Activated CD4-positive, alpha-beta T cell treated with anti-CD3 and anti-CD28 coated beads, Interleukin-2, amount 10 ng/mL, durations not matched to agents 24 days and 14 days (primary cell): Measurements from ENCODE around the gene ADIPOR2. TPM values are rescaled to one million over a fixed set of nuclear protein-coding genes. Genes with fewer than 3 reads are reported as not detected.
"Not testable (repeated sequence)": the region's sequence is repeated elsewhere in the genome, so short reads cannot be mapped to it uniquely, and the experiment has no call there.

Experiments used
- DNase-seq: peaks from one replicate; pipeline ENCODE4 v3.0.0; 2022
- H3K27ac Mint-ChIP-seq: one replicate; pipeline ENCODE4 v1.8.0; 2022; ENCODE audit warnings: mild to moderate bottlenecking, mixed read lengths
- H3K27me3 Mint-ChIP-seq: one replicate; pipeline ENCODE4 v1.8.0; 2022; ENCODE audit warnings: mixed read lengths
- H3K36me3 Mint-ChIP-seq: one replicate; pipeline ENCODE4 v1.8.0; 2022; ENCODE audit warnings: low read depth, mild to moderate bottlenecking, mixed read lengths
- H3K4me1 Mint-ChIP-seq: one replicate; pipeline ENCODE4 v1.8.0; 2021; ENCODE audit warnings: mixed read lengths
- H3K4me3 Mint-ChIP-seq: one replicate; pipeline ENCODE4 v1.8.0; 2022; ENCODE audit warnings: mild to moderate bottlenecking, moderate library complexity, mixed read lengths
- H3K9me3 Mint-ChIP-seq: one replicate; pipeline ENCODE4 v1.8.0; 2021; ENCODE audit warnings: mixed read lengths
- intact Hi-C: fragments of 100-400 bp; cut with micrococcal nuclease; formaldehyde crosslinking; loops from one replicate; pipeline ENCODE4 v1.15.1; 2023
- total RNA-seq: library from RNA; stranded (reverse); gene quantifications from 2 replicates; pipeline ENCODE4 v1.2.3, GENCODE V29; 2022

Gene ADIPOR2
- total RNA-seq, 1 donor from 2014 or later = 68.7 TPM

GRCh38 chr12:1703771-1704722 lies 13.2 kb downstream of the ADIPOR2 start:
- peaks cover 26% of the 10 kb centered on the region for H3K4me1 Mint-ChIP-seq
- DNase-seq = no peak
- intact Hi-C loops = no loop called here
- H3K9me3 Mint-ChIP-seq = no peaks in the 10 kb centered on the region
- no peak overlapping the region for H3K4me3 Mint-ChIP-seq
- no peaks in the 10 kb centered on the region for H3K27me3 Mint-ChIP-seq
- H3K27ac Mint-ChIP-seq = no peak overlapping the region
- H3K36me3 Mint-ChIP-seq = peaks cover 18% of the 10 kb centered on the region

GRCh38 chr12:1705774-1706631 lies 15.1 kb downstream of the ADIPOR2 start:
- DNase-seq = no peak
- H3K9me3 Mint-ChIP-seq = no peaks in the 10 kb centered on the region
- peaks cover 18% of the 10 kb centered on the region for H3K36me3 Mint-ChIP-seq
- no peak overlapping the region for H3K27ac Mint-ChIP-seq
- H3K27me3 Mint-ChIP-seq = no peaks in the 10 kb centered on the region
- peaks cover 26% of the 10 kb centered on the region for H3K4me1 Mint-ChIP-seq
- intact Hi-C loops = no loop called here
- no peak overlapping the region for H3K4me3 Mint-ChIP-seq

GRCh38 chr12:1706632-1706980 lies 15.7 kb downstream of the ADIPOR2 start:
- H3K27ac Mint-ChIP-seq = no peak overlapping the region
- H3K4me1 Mint-ChIP-seq = peaks cover 29% of the 10 kb centered on the region
- DNase-seq = peak; percentile 54

GRCh38 chr12:1707051-1707450 lies 16.2 kb downstream of the ADIPOR2 start:
- H3K36me3 Mint-ChIP-seq = peaks cover 23% of the 10 kb centered on the region

More at GRCh38 chr12:1706632-1706980, 15.7 kb downstream of the ADIPOR2 start:
- Mint-ChIP-seq H3K27me3 (no peaks in the 10 kb centered on the region), H3K4me3 (no peak overlapping the region), H3K9me3 (no peaks in the 10 kb centered on the region), H3K36me3 (peaks cover 22% of the 10 kb centered on the region)
- intact Hi-C loops = no loop called here

GRCh38 chr12:1709968-1710367 lies 19.1 kb downstream of the ADIPOR2 start:
- DNase-seq, H3K27ac Mint-ChIP-seq, H3K9me3 Mint-ChIP-seq, intact Hi-C loops, H3K4me3 Mint-ChIP-seq, H3K27me3 Mint-ChIP-seq: not testable (repeated sequence)
- Mint-ChIP-seq H3K4me1 (peaks cover 22% of the 10 kb centered on the region), H3K36me3 (peaks cover 47% of the 10 kb centered on the region)

More at GRCh38 chr12:1707051-1707450, 16.2 kb downstream of the ADIPOR2 start:
- Mint-ChIP-seq H3K4me1 (peaks cover 29% of the 10 kb centered on the region), H3K9me3 (no peaks in the 10 kb centered on the region), H3K27ac (no peak overlapping the region), H3K27me3 (no peaks in the 10 kb centered on the region), H3K4me3 (no peak overlapping the region)
- DNase-seq = no peak
- intact Hi-C loops = no loop called here

- H3K4me3 Mint-ChIP-seq, intact Hi-C loops, H3K9me3 Mint-ChIP-seq, H3K27ac Mint-ChIP-seq, H3K27me3 Mint-ChIP-seq: not testable (repeated sequence)
- H3K4me1 Mint-ChIP-seq = peaks cover 20% of the 10 kb centered on the region
- DNase-seq = peak; percentile 37
- peaks cover 47% of the 10 kb centered on the region for H3K36me3 Mint-ChIP-seq
Observed at GRCh38 chr12:1710870-1711269, 20.0 kb downstream of the ADIPOR2 start.

GRCh38 chr12:1711536-1712211 lies 20.8 kb downstream of the ADIPOR2 start:
- H3K4me1 Mint-ChIP-seq = peaks cover 20% of the 10 kb centered on the region
- H3K27ac Mint-ChIP-seq = peak overlapping the region; percentile 14
- not testable (repeated sequence) for DNase-seq

GRCh38 chr12:1712305-1712704 lies 21.4 kb downstream of the ADIPOR2 start:
- H3K4me3 Mint-ChIP-seq, H3K27me3 Mint-ChIP-seq, DNase-seq, H3K27ac Mint-ChIP-seq, intact Hi-C loops, H3K9me3 Mint-ChIP-seq: not testable (repeated sequence)
- Mint-ChIP-seq H3K36me3 (peaks cover 44% of the 10 kb centered on the region), H3K4me1 (peaks cover 15% of the 10 kb centered on the region)

More at GRCh38 chr12:1711536-1712211, 20.8 kb downstream of the ADIPOR2 start:
- H3K27me3 Mint-ChIP-seq, intact Hi-C loops, H3K4me3 Mint-ChIP-seq, H3K9me3 Mint-ChIP-seq: not testable (repeated sequence)
- H3K36me3 Mint-ChIP-seq = peaks cover 47% of the 10 kb centered on the region

GRCh38 chr12:1712852-1713251 lies 22.0 kb downstream of the ADIPOR2 start:
- H3K4me3 Mint-ChIP-seq, H3K9me3 Mint-ChIP-seq, DNase-seq, H3K27ac Mint-ChIP-seq, intact Hi-C loops, H3K27me3 Mint-ChIP-seq: not testable (repeated sequence)
- peaks cover 15% of the 10 kb centered on the region for H3K4me1 Mint-ChIP-seq
- H3K36me3 Mint-ChIP-seq = peaks cover 44% of the 10 kb centered on the region

GRCh38 chr12:1713783-1714348 lies 23.0 kb downstream of the ADIPOR2 start:
- intact Hi-C loops, H3K27ac Mint-ChIP-seq, H3K27me3 Mint-ChIP-seq, DNase-seq, H3K9me3 Mint-ChIP-seq, H3K4me3 Mint-ChIP-seq: not testable (repeated sequence)
- peaks cover 13% of the 10 kb centered on the region for H3K4me1 Mint-ChIP-seq
- H3K36me3 Mint-ChIP-seq = peaks cover 41% of the 10 kb centered on the region

- Mint-ChIP-seq H3K4me1 (peaks cover 10% of the 10 kb centered on the region), H3K36me3 (peaks cover 35% of the 10 kb centered on the region)
- H3K4me3 Mint-ChIP-seq, intact Hi-C loops, H3K9me3 Mint-ChIP-seq, DNase-seq, H3K27me3 Mint-ChIP-seq, H3K27ac Mint-ChIP-seq: not testable (repeated sequence)
Observed at GRCh38 chr12:1715459-1715858, 24.6 kb downstream of the ADIPOR2 start.

- Mint-ChIP-seq H3K9me3 (no peaks in the 10 kb centered on the region), H3K27ac (no peak overlapping the region), H3K4me1 (peaks cover 10% of the 10 kb centered on the region), H3K36me3 (peaks cover 33% of the 10 kb centered on the region), H3K4me3 (no peak overlapping the region), H3K27me3 (no peaks in the 10 kb centered on the region)
- intact Hi-C loops = no loop called here
- DNase-seq = no peak
Observed at GRCh38 chr12:1716215-1716862, 25.5 kb downstream of the ADIPOR2 start.

- intact Hi-C loops = no loop called here
- Mint-ChIP-seq H3K27ac (no peak overlapping the region), H3K4me3 (no peak overlapping the region), H3K27me3 (no peaks in the 10 kb centered on the region), H3K9me3 (no peaks in the 10 kb centered on the region), H3K36me3 (peaks cover 31% of the 10 kb centered on the region), H3K4me1 (peaks cover 8% of the 10 kb centered on the region)
- no peak for DNase-seq
Observed at GRCh38 chr12:1716911-1717310, 26.0 kb downstream of the ADIPOR2 start.
